SK-N-SH treated with all-trans-retinoic acid at 6 μM for 48 hours (cell line): ENCODE measurements around the gene KCNMA1.

ENCODE experiments used
- ATAC-seq: fragments of 200-7000 bp; cut with Tn5 transposase; 3 replicates; pipeline ENCODE4 v1.9.1; 2020; ENCODE audit warnings: mild to moderate bottlenecking, moderate library complexity
- ARNTL ChIP-seq: fragments of 450-650 bp; formaldehyde crosslinking; IDR thresholded peaks from 2 replicates; pipeline ENCODE4 v1.5.0; 2020; ENCODE audit warnings: low read depth, mild to moderate bottlenecking, moderate library complexity, borderline replicate concordance
- BACH2 ChIP-seq: fragments of 250-450 bp; sonication (Bioruptor Pico); IDR thresholded peaks from 2 replicates; pipeline ENCODE4 v1.9.0; 2021; ENCODE audit warnings: mild to moderate bottlenecking, borderline replicate concordance
- CREB5 ChIP-seq: fragments of 250-450 bp; sonication (Bioruptor Pico); IDR thresholded peaks from 2 replicates; pipeline ENCODE4 v1.5.1; 2020; ENCODE audit warnings: low read depth, mild to moderate bottlenecking, moderate library complexity
- GLIS3 ChIP-seq: fragments of 250-450 bp; sonication (Bioruptor Pico); IDR thresholded peaks from 2 replicates; pipeline ENCODE4 v1.5.0; 2020; ENCODE audit warnings: mild to moderate bottlenecking, moderate library complexity
- ISL1 ChIP-seq: fragments of 250-450 bp; sonication (Bioruptor Pico); IDR thresholded peaks from 2 replicates; pipeline ENCODE4 v2.1.2; 2022; ENCODE audit warnings: mild to moderate bottlenecking, moderate library complexity
- OSR1 ChIP-seq: fragments of 250-450 bp; sonication (Bioruptor Pico); IDR thresholded peaks from 2 replicates; pipeline ENCODE4 v1.8.0; 2022; ENCODE audit warnings: moderate library complexity, mild to moderate bottlenecking, inconsistent platforms
- POU6F1 ChIP-seq: fragments of 250-450 bp; sonication (Bioruptor Pico); IDR thresholded peaks from 2 replicates; pipeline ENCODE4 v1.8.0; 2021; ENCODE audit warnings: low read depth, mild to moderate bottlenecking, moderate library complexity, borderline replicate concordance
- PPARA ChIP-seq: fragments of 250-450 bp; sonication (Bioruptor Pico); IDR thresholded peaks from 2 replicates; pipeline ENCODE4 v1.5.0; 2020; ENCODE audit warnings: mild to moderate bottlenecking, borderline replicate concordance
- RARB ChIP-seq: fragments of 250-450 bp; sonication (Bioruptor Pico); IDR thresholded peaks from 2 replicates; pipeline ENCODE4 v1.8.0; 2021; ENCODE audit warnings: mild to moderate bottlenecking, moderate library complexity
- SNAI2 ChIP-seq: fragments of 250-450 bp; sonication (Bioruptor Pico); IDR thresholded peaks from 2 replicates; pipeline ENCODE4 v1.5.0; 2020; ENCODE audit warnings: mild to moderate bottlenecking, moderate library complexity
- TCF4 ChIP-seq: fragments of 250-450 bp; sonication (Bioruptor Pico); IDR thresholded peaks from 2 replicates; pipeline ENCODE4 v1.8.0; 2021; ENCODE audit warnings: mild to moderate bottlenecking, moderate library complexity, borderline replicate concordance
- TOX ChIP-seq: fragments of 250-450 bp; sonication (Bioruptor Pico); IDR thresholded peaks from 2 replicates; pipeline ENCODE4 v1.8.0; 2021; ENCODE audit warnings: mild to moderate bottlenecking, moderate library complexity, borderline replicate concordance
- TSHZ2 ChIP-seq: fragments of 250-450 bp; sonication (Bioruptor Pico); IDR thresholded peaks from 2 replicates; pipeline ENCODE4 v1.5.0; 2020; ENCODE audit warnings: mild to moderate bottlenecking, moderate library complexity
- ZC3H10 ChIP-seq: fragments of 250-450 bp; sonication (Bioruptor Pico); IDR thresholded peaks from 2 replicates; pipeline ENCODE4 v1.5.1; 2021; ENCODE audit warnings: mild to moderate bottlenecking, moderate library complexity
- ZFP3 ChIP-seq: fragments of 250-450 bp; sonication (Bioruptor Pico); IDR thresholded peaks from 2 replicates; pipeline ENCODE4 v1.5.0; 2020; ENCODE audit warnings: mild to moderate bottlenecking, moderate library complexity
- ZFP30 ChIP-seq: fragments of 450-650 bp; formaldehyde crosslinking; IDR thresholded peaks from 2 replicates; pipeline ENCODE4 v1.5.0; 2022; ENCODE audit warnings: mild to moderate bottlenecking, moderate library complexity
- ZNF565 ChIP-seq: fragments of 450-650 bp; formaldehyde crosslinking; conservative IDR thresholded peaks from 2 replicates; pipeline ENCODE4 v1.5.0; 2020; ENCODE audit warnings: low read depth, mild to moderate bottlenecking, moderate library complexity
- ZNF70 ChIP-seq: fragments of 450-650 bp; formaldehyde crosslinking; IDR thresholded peaks from 2 replicates; pipeline ENCODE4 v1.5.0; 2020; ENCODE audit warnings: mild to moderate bottlenecking, moderate library complexity
- ZNF8 ChIP-seq: fragments of 450-650 bp; formaldehyde crosslinking; IDR thresholded peaks from 2 replicates; pipeline ENCODE4 v1.5.0; 2020; ENCODE audit warnings: mild to moderate bottlenecking, moderate library complexity
- TF ChIP-seq, protein P1 (sequence below): fragments of 250-450 bp; sonication (Bioruptor Pico); IDR thresholded peaks from 2 replicates; pipeline ENCODE4 v1.8.0; 2020; ENCODE audit warnings: mild to moderate bottlenecking, moderate library complexity, borderline replicate concordance
- TF ChIP-seq, protein P2 (sequence below): fragments of 250-450 bp; sonication (Bioruptor Pico); IDR thresholded peaks from 2 replicates; pipeline ENCODE4 v1.5.1; 2021; ENCODE audit warnings: mild to moderate bottlenecking, moderate library complexity

KCNMA1 gene

DNA sequence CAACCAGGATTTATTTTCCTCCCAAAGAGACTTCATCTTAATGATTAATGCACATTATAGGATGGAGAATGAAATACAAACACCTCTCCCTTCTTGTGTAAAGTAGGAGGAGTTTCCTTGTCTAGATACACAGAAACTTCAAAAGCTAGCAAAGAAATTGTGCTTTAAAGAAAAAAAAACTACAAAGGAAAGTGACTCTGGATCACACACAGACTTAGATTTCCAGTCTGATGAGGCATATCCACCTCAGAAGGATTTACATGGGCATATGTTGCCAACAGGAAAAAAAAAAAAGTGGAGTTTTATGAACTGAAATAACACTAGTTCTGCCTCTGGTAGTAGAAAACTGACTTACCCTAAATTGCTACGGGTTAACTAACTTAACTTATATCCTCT, 449.6 kb downstream of the KCNMA1 start:
- no peak for TF ChIP-seq ZNF565 (CRISPR knock-in tag)
- no peak for TF ChIP-seq GLIS3 (CRISPR knock-in tag)
- no peak for TF ChIP-seq ZNF70 (CRISPR knock-in tag)
- TF ChIP-seq ZFP3, result no peak
- TF ChIP-seq ARNTL, result no peak
- TF ChIP-seq OSR1, result no peak
- no peak for TF ChIP-seq POU6F1 (CRISPR knock-in tag)
- ATAC-seq, result peak; percentile 33; the same call in 2 of the 3 replicates

- ATAC-seq, result peak; percentile 41
Measured at GRCh38 chr10:77187376-77187999, 450.1 kb downstream of the KCNMA1 start.

GRCh38 chr10:77186936-77187335, 450.7 kb downstream of the KCNMA1 start:
- no peak for TF ChIP-seq CREB5 (CRISPR knock-in tag)
- no peak for TF ChIP-seq ARNTL
- TF ChIP-seq POU6F1 (CRISPR knock-in tag), result no peak
- TF ChIP-seq TOX, result no peak
- TF ChIP-seq, protein P1, sequence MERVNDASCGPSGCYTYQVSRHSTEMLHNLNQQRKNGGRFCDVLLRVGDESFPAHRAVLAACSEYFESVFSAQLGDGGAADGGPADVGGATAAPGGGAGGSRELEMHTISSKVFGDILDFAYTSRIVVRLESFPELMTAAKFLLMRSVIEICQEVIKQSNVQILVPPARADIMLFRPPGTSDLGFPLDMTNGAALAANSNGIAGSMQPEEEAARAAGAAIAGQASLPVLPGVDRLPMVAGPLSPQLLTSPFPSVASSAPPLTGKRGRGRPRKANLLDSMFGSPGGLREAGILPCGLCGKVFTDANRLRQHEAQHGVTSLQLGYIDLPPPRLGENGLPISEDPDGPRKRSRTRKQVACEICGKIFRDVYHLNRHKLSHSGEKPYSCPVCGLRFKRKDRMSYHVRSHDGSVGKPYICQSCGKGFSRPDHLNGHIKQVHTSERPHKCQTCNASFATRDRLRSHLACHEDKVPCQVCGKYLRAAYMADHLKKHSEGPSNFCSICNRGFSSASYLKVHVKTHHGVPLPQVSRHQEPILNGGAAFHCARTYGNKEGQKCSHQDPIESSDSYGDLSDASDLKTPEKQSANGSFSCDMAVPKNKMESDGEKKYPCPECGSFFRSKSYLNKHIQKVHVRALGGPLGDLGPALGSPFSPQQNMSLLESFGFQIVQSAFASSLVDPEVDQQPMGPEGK, result no peak
- TF ChIP-seq PPARA (CRISPR knock-in tag), result no peak
- TF ChIP-seq RARB (CRISPR knock-in tag), result no peak
- TF ChIP-seq GLIS3 (CRISPR knock-in tag), result no peak
- TF ChIP-seq ISL1, result no peak
- no peak for TF ChIP-seq OSR1
- TF ChIP-seq ZC3H10, result no peak
- TF ChIP-seq TCF4 (CRISPR knock-in tag), result no peak
- TF ChIP-seq ZNF70 (CRISPR knock-in tag), result no peak
- no peak for TF ChIP-seq SNAI2 (CRISPR knock-in tag)
- no peak for TF ChIP-seq ZNF8 (CRISPR knock-in tag)
- no peak for TF ChIP-seq ZFP3
- TF ChIP-seq, protein P2, sequence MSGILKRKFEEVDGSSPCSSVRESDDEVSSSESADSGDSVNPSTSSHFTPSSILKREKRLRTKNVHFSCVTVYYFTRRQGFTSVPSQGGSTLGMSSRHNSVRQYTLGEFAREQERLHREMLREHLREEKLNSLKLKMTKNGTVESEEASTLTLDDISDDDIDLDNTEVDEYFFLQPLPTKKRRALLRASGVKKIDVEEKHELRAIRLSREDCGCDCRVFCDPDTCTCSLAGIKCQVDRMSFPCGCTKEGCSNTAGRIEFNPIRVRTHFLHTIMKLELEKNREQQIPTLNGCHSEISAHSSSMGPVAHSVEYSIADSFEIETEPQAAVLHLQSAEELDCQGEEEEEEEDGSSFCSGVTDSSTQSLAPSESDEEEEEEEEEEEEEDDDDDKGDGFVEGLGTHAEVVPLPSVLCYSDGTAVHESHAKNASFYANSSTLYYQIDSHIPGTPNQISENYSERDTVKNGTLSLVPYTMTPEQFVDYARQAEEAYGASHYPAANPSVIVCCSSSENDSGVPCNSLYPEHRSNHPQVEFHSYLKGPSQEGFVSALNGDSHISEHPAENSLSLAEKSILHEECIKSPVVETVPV, result no peak
- TF ChIP-seq ZFP30, result no peak
- no peak for TF ChIP-seq TSHZ2
- no peak for TF ChIP-seq BACH2 (CRISPR knock-in tag)
- peak; percentile 11; the same call in 2 of the 3 replicates for ATAC-seq

More at GRCh38 chr10:77187376-77187999, 450.1 kb downstream of the KCNMA1 start:
- TF ChIP-seq, protein P1, result no peak
- TF ChIP-seq ZFP3, result peak; percentile 21; the same call in 1 of the 2 replicates
